ENCODE results near the gene RUNX3.

RUNX3 gene

GRCh38 chr1:24859063-24860010 is 70.7 kb downstream of the RUNX3 start:
- no peak for DNase-seq

GRCh38 chr1:24858277-24858676 is 71.8 kb downstream of the RUNX3 start:
- DNase-seq, result no peak

DNA sequence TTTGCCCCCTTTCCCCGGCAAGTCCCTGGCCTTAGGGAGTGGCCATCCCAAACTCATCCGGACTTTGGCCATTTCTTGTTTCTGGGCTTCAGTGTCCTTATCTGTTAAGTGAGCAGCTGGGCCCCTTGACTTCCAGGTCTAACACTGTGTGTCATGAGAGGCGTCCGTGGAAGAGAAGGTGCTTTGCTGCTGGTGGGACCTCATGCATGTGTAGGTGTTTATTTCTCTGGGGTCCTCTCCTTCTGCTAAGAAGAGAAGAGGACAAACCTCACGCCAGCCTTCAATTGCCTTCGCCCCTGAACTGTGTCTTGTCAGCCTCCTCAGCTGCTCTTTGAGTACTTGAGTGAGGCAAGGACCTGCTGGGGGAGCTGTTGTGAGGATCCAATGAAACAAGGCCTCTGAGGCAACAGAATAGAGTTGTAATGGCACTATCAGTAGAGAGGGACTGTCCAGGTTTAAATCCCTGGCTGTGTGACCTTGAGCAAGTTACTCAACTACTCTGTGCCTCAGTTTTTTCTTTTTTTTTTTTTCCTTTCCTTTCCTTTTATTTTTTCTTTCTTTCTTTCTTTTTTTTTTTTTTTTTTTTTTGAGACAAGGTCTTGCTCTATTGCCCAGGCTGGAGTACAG is 72.5 kb downstream of the RUNX3 start:
- DNase-seq, result no peak

GRCh38 chr1:24856787-24857506 is 73.1 kb downstream of the RUNX3 start:
- DNase-seq, result no peak

- no peak for DNase-seq
Observed at GRCh38 chr1:24855474-24855873, 74.6 kb downstream of the RUNX3 start.

GRCh38 chr1:24853649-24854048 is 76.4 kb downstream of the RUNX3 start:
- no peak for DNase-seq

DNA sequence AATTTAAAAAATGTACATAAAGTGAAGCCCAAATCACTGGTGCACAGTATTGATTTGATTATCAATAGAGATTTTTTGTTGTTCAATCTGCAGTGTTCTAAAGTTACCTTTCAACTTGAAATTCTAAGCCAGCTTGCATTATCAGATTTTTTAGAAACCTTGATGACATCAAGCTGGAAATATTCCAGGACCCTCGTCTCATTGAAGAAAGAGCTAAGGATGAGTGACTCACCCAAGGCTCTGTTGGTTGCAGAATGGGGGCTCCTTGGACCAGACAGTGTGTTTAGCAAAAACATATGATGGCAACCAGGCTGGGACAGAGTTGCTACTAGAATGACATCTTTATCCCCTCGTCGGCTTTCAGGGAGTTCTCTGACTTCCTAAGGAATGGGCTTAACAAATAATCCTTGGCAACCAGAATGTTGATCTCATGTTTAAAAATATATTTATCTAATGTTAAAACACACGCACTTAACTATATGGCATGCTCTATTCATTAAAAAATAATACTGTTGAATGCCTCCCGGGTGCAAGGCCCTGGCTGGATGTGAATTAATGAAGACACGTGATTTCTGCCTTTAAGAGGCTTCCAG is 79.7 kb downstream of the RUNX3 start:
- no peak for DNase-seq

DNA sequence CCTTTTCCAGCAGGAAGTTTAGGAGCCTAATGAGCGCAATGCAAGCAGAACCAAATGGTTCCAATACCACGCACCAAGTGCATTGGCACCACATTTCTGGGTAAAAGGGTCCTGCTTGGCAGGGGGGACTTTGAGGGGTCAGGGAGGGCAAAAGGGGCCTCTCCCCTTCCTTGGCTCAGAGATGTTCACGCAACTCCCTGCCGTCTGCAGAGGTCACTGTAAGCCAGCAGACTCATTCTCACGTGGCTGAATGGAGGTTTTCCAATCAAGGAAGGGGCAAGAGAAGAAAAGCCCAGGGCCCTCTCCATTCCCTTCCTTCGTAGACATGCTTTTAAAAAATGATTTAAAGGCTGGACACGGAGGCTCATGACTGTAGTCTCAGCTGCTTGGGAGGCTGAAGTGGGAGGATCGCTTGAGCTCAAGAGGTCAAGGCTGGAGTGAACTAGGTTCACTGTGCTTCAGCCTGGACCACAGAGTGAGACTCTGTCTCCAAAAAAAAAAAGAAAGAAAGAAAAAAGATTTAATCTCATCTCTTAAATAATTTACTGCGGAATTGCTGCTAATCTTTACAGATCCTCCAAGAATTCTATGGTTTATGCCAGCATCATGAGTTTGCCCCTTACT is 80.3 kb downstream of the RUNX3 start:
- DNase-seq, result no peak
